Astrocyte (in vitro differentiated cells and primary cell): ENCODE results near the gene ANKRD44. TPM values are rescaled to one million over a fixed set of nuclear protein-coding genes. Genes with fewer than 3 reads are reported as not detected.

Experiments used
- DNase-seq: peaks from one replicate; pipeline ENCODE4 v3.0.0-alpha.2; 2010; ENCODE audit warnings: low read depth
- FAIRE-seq: peaks from 2 replicates; lab custom pipeline; 2011; peaks lifted over from hg19 to GRCh38; lab: Jason Lieb, UNC
- H2AFZ ChIP-seq: 2 replicates; pipeline ENCODE4 v1.6.0; 2012; ENCODE audit warnings: low read depth, low read length, inconsistent platforms
- H3K27ac ChIP-seq: 2 replicates; pipeline ENCODE4 v1.5.1; 2011; ENCODE audit warnings: low read depth, low read length, inconsistent platforms
- H3K27me3 ChIP-seq: 2 replicates; pipeline ENCODE4 v1.6.0; 2011; ENCODE audit warnings: low read length, inconsistent platforms; ENCODE audit not compliant: insufficient read depth
- H3K36me3 ChIP-seq: 2 replicates; pipeline ENCODE4 v1.5.1; 2011; ENCODE audit warnings: low read length, inconsistent platforms; ENCODE audit not compliant: insufficient read depth
- H3K4me1 ChIP-seq: 2 replicates; pipeline ENCODE4 v1.5.1; 2011; ENCODE audit warnings: low read length, inconsistent platforms; ENCODE audit not compliant: insufficient read depth
- H3K4me2 ChIP-seq: 2 replicates; pipeline ENCODE4 v1.6.0; 2012; ENCODE audit warnings: low read length, inconsistent platforms
- H3K4me3 ChIP-seq: 2 replicates; pipeline ENCODE4 v1.5.1; 2011; ENCODE audit warnings: low read depth, mild to moderate bottlenecking, low read length, inconsistent platforms; ENCODE audit not compliant: insufficient read depth
- H3K79me2 ChIP-seq: 2 replicates; pipeline ENCODE4 v1.6.0; 2012; ENCODE audit warnings: mild to moderate bottlenecking, low read length, inconsistent platforms; ENCODE audit not compliant: insufficient read depth
- H3K9ac ChIP-seq: 2 replicates; pipeline ENCODE4 v1.6.0; 2012; ENCODE audit warnings: mild to moderate bottlenecking, low read length, inconsistent platforms
- H3K9me3 ChIP-seq: 2 replicates; pipeline ENCODE4 v1.5.1; 2012; ENCODE audit warnings: low read depth, mild to moderate bottlenecking, low read length, inconsistent platforms; ENCODE audit not compliant: insufficient read depth
- H4K20me1 ChIP-seq: 2 replicates; pipeline ENCODE4 v1.6.0; 2012; ENCODE audit warnings: low read length, inconsistent platforms; ENCODE audit not compliant: insufficient read depth
- H3K27ac Mint-ChIP-seq: one replicate; pipeline ENCODE4 v1.8.0; 2021; ENCODE audit warnings: mild to moderate bottlenecking, mixed read lengths; ENCODE audit not compliant: unreplicated experiment
- H3K27me3 Mint-ChIP-seq: one replicate; pipeline ENCODE4 v1.8.0; 2021; ENCODE audit warnings: low read depth, mixed read lengths; ENCODE audit not compliant: unreplicated experiment
- H3K36me3 Mint-ChIP-seq: one replicate; pipeline ENCODE4 v1.8.0; 2021; ENCODE audit warnings: low read depth, mixed read lengths; ENCODE audit not compliant: unreplicated experiment
- H3K4me1 Mint-ChIP-seq: one replicate; pipeline ENCODE4 v1.8.0; 2021; ENCODE audit warnings: low read depth, mixed read lengths; ENCODE audit not compliant: unreplicated experiment
- H3K4me3 Mint-ChIP-seq: one replicate; pipeline ENCODE4 v1.8.0; 2021; ENCODE audit warnings: mild to moderate bottlenecking, moderate library complexity, mixed read lengths; ENCODE audit not compliant: unreplicated experiment
- H3K9me3 Mint-ChIP-seq: one replicate; pipeline ENCODE4 v1.8.0; 2021; ENCODE audit warnings: mild to moderate bottlenecking, mixed read lengths; ENCODE audit not compliant: unreplicated experiment
- EZH2 ChIP-seq: IDR thresholded peaks from 2 replicates; pipeline ENCODE4 v1.6.1; 2012; ENCODE audit warnings: mild to moderate bottlenecking, low read length, inconsistent platforms; ENCODE audit not compliant: insufficient read depth
- total RNA-seq: library from RNA; stranded (reverse); gene quantifications from 2 replicates; pipeline ENCODE4 v1.2.1, GENCODE V29; 2021
- TF ChIP-seq, protein P1 (sequence below): IDR thresholded peaks from 2 replicates; pipeline ENCODE4 v1.5.1; 2011; ENCODE audit warnings: low read depth, mild to moderate bottlenecking, inconsistent platforms, low read length, moderate library complexity; ENCODE audit not compliant: insufficient read depth

The ANKRD44 gene
- total RNA-seq, 1 donor from 2014 or later, result 7.2 TPM

DNA sequence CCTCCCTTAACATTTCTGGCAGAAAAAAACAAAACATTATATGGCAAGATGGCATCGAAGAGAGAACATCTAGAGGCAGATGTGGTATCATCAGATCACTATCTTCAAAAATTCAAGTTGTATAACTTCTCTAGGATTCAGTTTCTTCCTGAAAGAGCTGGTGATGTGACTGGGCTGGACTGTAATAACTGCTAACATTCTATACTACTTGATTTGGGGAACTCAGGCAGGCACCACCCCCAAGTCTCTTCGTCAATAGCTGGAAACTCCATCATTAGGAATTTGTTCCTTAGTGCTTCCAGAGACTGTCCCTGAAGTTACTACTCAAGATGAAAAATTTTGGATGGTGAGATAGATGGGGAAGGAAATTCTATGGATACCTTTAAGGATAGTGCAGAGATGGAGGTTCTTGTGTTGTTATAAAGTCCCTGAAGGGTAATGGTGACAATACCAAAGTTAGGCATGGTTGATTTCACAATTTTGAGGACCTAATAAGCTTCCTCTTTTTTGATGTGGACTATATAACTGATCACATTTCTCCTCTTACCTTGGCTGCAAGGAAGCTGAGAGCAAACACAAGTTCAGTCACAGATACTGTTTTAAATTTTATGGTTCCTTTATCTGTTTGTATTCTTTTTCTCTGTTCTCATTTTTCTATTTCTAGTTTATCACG is 324.9 kb downstream of the ANKRD44 start:
- no peak overlapping the region for H3K9ac ChIP-seq
- H3K9me3 Mint-ChIP-seq, result no peaks in the 10 kb centered on the region

DNA sequence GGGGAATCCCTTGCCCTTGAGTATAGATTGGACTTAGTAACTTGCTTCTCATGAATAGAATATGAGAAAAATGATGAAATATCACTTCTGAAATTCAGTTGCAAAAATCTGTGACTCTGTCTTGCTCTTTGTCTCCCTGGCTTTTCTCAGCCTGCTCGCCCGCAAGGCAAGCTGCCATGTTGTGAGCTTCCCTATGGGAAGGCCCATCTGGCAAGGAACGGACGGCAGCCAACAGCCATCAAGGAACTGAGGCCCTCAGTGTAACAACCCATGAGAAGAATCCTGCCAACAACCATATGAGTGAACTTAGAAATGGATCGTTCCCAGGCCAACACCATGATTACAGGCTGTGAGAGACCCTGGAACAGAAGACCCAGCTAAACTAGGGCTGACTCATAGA is 325.7 kb downstream of the ANKRD44 start:
- no peaks in the 10 kb centered on the region for H3K36me3 ChIP-seq
- no peaks in the 10 kb centered on the region for H3K36me3 Mint-ChIP-seq
- no peak overlapping the region for H3K4me2 ChIP-seq
- no peak overlapping the region for H3K9ac ChIP-seq
- H2AFZ ChIP-seq, result no peak overlapping the region
- H4K20me1 ChIP-seq, result no peaks in the 10 kb centered on the region
- no peaks in the 10 kb centered on the region for H3K27me3 Mint-ChIP-seq
- no peak overlapping the region for H3K27ac ChIP-seq
- DNase-seq, result no peak
- H3K9me3 ChIP-seq, result no peaks in the 10 kb centered on the region
- FAIRE-seq, result no peak
- H3K9me3 Mint-ChIP-seq, result no peaks in the 10 kb centered on the region
- H3K79me2 ChIP-seq, result no peaks in the 10 kb centered on the region
- peaks cover 24% of the 10 kb centered on the region for H3K4me1 Mint-ChIP-seq
- TF ChIP-seq, protein P1, sequence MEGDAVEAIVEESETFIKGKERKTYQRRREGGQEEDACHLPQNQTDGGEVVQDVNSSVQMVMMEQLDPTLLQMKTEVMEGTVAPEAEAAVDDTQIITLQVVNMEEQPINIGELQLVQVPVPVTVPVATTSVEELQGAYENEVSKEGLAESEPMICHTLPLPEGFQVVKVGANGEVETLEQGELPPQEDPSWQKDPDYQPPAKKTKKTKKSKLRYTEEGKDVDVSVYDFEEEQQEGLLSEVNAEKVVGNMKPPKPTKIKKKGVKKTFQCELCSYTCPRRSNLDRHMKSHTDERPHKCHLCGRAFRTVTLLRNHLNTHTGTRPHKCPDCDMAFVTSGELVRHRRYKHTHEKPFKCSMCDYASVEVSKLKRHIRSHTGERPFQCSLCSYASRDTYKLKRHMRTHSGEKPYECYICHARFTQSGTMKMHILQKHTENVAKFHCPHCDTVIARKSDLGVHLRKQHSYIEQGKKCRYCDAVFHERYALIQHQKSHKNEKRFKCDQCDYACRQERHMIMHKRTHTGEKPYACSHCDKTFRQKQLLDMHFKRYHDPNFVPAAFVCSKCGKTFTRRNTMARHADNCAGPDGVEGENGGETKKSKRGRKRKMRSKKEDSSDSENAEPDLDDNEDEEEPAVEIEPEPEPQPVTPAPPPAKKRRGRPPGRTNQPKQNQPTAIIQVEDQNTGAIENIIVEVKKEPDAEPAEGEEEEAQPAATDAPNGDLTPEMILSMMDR, result no peak
- no peak for TF ChIP-seq EZH2
- no peak overlapping the region for H3K27ac Mint-ChIP-seq
- H3K27me3 ChIP-seq, result no peaks in the 10 kb centered on the region
- no peak overlapping the region for H3K4me3 Mint-ChIP-seq
- H3K4me1 ChIP-seq, result peaks cover 17% of the 10 kb centered on the region
- H3K4me3 ChIP-seq, result no peak overlapping the region

More for the DNA sequence above, 324.9 kb downstream of the ANKRD44 start:
- Histone ChIP-seq H3K4me3 (no peak overlapping the region), H2AFZ (no peak overlapping the region), H3K27me3 (no peaks in the 10 kb centered on the region), H3K36me3 (no peaks in the 10 kb centered on the region), H4K20me1 (no peaks in the 10 kb centered on the region), H3K27ac (no peak overlapping the region), H3K79me2 (no peaks in the 10 kb centered on the region), H3K4me1 (peaks cover 17% of the 10 kb centered on the region), H3K9me3 (no peaks in the 10 kb centered on the region), H3K4me2 (no peak overlapping the region)
- H3K27me3 Mint-ChIP-seq, result no peaks in the 10 kb centered on the region
- no peak overlapping the region for H3K27ac Mint-ChIP-seq
- FAIRE-seq (peak; percentile 9), DNase-seq (no peak)
- TF ChIP-seq EZH2, result no peak
- TF ChIP-seq, protein P1, result no peak
- peaks cover 26% of the 10 kb centered on the region for H3K4me1 Mint-ChIP-seq
- no peak overlapping the region for H3K4me3 Mint-ChIP-seq
- H3K36me3 Mint-ChIP-seq, result no peaks in the 10 kb centered on the region

DNA sequence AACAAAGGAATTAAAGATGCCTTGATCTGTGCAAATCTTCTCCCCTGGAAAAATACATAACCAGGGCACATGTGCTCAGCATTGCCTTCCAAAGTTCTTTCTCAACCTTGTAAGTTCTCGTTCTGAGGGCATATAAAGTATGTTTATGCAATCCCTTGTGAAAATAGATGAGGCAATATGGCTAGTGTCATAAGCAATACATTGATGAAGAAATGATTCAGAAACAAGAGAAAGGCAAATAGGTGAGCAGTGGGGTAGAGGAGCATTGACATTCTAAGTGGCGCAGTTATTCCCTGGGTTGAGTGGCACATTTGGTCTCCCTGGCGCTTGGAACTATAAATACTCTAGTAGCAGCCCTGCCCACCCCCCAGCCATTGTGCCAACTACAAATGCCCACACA is 326.6 kb downstream of the ANKRD44 start:
- Histone ChIP-seq H3K27me3 (no peaks in the 10 kb centered on the region), H3K79me2 (no peaks in the 10 kb centered on the region), H2AFZ (no peak overlapping the region), H3K36me3 (no peaks in the 10 kb centered on the region), H3K9ac (no peak overlapping the region), H3K4me2 (no peak overlapping the region), H3K9me3 (no peaks in the 10 kb centered on the region), H3K4me3 (no peak overlapping the region), H4K20me1 (no peaks in the 10 kb centered on the region), H3K27ac (no peak overlapping the region), H3K4me1 (peaks cover 17% of the 10 kb centered on the region)
- peaks cover 21% of the 10 kb centered on the region for H3K4me1 Mint-ChIP-seq
- TF ChIP-seq, protein P1, result no peak
- no peak for TF ChIP-seq EZH2
- DNase-seq, result no peak
- H3K27ac Mint-ChIP-seq, result no peak overlapping the region
- H3K27me3 Mint-ChIP-seq, result no peaks in the 10 kb centered on the region
- no peak overlapping the region for H3K4me3 Mint-ChIP-seq
- no peaks in the 10 kb centered on the region for H3K36me3 Mint-ChIP-seq
- H3K9me3 Mint-ChIP-seq, result no peaks in the 10 kb centered on the region
- no peak for FAIRE-seq
